Transverse colon (tissue), 4 donors: ENCODE results near the gene MICAL2.

ENCODE experiments used
- EP300 ChIP-seq: sonication (generic); formaldehyde crosslinking; IDR thresholded peaks from one replicate; pipeline ENCODE4 v1.6.1; 2017; ENCODE audit warnings: antibody characterized with exemption, low read depth
- POLR2A ChIP-seq: fragments of 450-650 bp; IDR thresholded peaks from one replicate; pipeline ENCODE4 v1.6.1; 2016; ENCODE audit warnings: antibody characterized with exemption, mild to moderate bottlenecking, moderate library complexity
- POLR2AphosphoS5 ChIP-seq, 3 donors: sonication (generic); formaldehyde crosslinking; IDR thresholded peaks; one replicate each; pipeline ENCODE4 v1.6.1; 2016; ENCODE audit warnings: antibody characterized with exemption in 3 of 3
- TF ChIP-seq, protein P1 (sequence below), 5 experiments: fragments of 200-600 bp in 3 of 5; fragments of 450-650 bp in 2 of 5; sonication (generic) in 3 of 5; IDR thresholded peaks; 1 replicate in 2 of 5; 2 replicates in 3 of 5; pipeline ENCODE4 v1.5.1; 2016 to 2017; ENCODE audit warnings: antibody characterized with exemption in 5 of 5, inconsistent platforms in 3 of 5, mild to moderate bottlenecking in 2 of 5, moderate library complexity in 1 of 5

DNA sequence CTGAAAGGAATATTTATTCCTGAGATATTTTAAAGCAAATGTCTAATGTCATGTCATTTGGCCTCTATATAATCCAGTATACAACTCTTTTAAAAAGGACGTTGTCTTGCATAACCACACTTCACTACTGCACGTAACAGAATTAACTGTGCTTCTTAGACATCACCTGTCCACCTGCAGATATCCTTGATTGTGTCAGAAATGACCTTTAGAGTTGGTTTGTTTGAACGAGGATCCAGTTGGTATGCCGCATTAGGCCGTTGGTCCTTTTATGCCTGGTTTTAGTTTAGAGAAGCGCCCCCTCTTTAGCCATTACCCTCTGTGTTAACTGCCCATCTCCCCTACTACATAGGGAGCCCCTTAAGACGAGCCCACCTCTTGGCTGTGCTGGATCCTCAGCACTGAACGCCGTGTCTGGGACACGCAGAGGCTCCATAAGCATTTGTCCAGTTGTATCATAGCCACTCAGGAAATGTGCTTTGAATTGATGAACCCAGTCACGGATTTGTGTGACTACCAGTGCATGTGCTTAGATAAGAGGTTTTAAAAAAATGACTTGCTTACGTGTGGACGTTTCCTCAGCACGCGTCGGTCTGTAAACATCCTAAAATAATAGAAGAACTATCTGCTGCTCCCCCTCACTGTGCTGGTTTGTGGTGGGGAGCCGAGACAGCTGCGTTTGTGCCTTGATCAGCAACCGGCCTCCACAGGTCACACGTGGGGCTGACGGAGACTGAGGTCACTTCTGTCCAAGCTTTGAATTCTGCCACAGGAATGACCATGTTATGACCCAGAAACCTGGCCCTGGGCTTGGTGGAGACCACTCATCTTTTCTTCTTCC lies 4.0 kb downstream of the MICAL2 start:
- TF ChIP-seq POLR2A (peak; percentile 24), POLR2AphosphoS5 (IDR thresholded peaks at IDR 0.05) (peak in 2 of 3 donors; percentile 25 to 36), EP300 (no peak)
- TF ChIP-seq, protein P1, sequence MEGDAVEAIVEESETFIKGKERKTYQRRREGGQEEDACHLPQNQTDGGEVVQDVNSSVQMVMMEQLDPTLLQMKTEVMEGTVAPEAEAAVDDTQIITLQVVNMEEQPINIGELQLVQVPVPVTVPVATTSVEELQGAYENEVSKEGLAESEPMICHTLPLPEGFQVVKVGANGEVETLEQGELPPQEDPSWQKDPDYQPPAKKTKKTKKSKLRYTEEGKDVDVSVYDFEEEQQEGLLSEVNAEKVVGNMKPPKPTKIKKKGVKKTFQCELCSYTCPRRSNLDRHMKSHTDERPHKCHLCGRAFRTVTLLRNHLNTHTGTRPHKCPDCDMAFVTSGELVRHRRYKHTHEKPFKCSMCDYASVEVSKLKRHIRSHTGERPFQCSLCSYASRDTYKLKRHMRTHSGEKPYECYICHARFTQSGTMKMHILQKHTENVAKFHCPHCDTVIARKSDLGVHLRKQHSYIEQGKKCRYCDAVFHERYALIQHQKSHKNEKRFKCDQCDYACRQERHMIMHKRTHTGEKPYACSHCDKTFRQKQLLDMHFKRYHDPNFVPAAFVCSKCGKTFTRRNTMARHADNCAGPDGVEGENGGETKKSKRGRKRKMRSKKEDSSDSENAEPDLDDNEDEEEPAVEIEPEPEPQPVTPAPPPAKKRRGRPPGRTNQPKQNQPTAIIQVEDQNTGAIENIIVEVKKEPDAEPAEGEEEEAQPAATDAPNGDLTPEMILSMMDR (IDR thresholded peaks at IDR 0.05), result no peak
